HG02970 (cell line): ENCODE measurements around the gene GSE1.

Source experiments
- ATAC-seq: cut with Tn5 transposase; IDR thresholded peaks from one replicate; pipeline ENCODE4 v1.9.1; 2021; ENCODE audit warnings: mild to moderate bottlenecking, moderate library complexity, moderate number of reproducible peaks; ENCODE audit not compliant: unreplicated experiment, low FRiP score

Gene GSE1

GRCh38 chr16:85644093-85644712 lies 31.1 kb downstream of the GSE1 start:
- no peak for ATAC-seq

- ATAC-seq: no peak
These were observed 32.0 kb downstream of the GSE1 start for GRCh38 chr16:85645021-85645589.

- no peak for ATAC-seq
These were observed 33.3 kb downstream of the GSE1 start for GRCh38 chr16:85646358-85646907.

- ATAC-seq: no peak
These were observed 33.9 kb downstream of the GSE1 start for GRCh38 chr16:85646976-85647375.

GRCh38 chr16:85648070-85648714 lies 35.1 kb downstream of the GSE1 start:
- no peak for ATAC-seq

- no peak for ATAC-seq
These were observed 35.7 kb downstream of the GSE1 start for GRCh38 chr16:85648805-85649204.

GRCh38 chr16:85649411-85650134 lies 36.5 kb downstream of the GSE1 start:
- no peak for ATAC-seq

- no peak for ATAC-seq
These were observed 37.2 kb downstream of the GSE1 start for GRCh38 chr16:85650135-85650843.

GRCh38 chr16:85650844-85651628 lies 37.9 kb downstream of the GSE1 start:
- ATAC-seq: no peak

- ATAC-seq: no peak
These were observed 38.7 kb downstream of the GSE1 start for GRCh38 chr16:85651629-85652430.

GRCh38 chr16:85652431-85653221 lies 39.5 kb downstream of the GSE1 start:
- no peak for ATAC-seq

- no peak for ATAC-seq
These were observed 40.3 kb downstream of the GSE1 start for GRCh38 chr16:85653290-85653891.

GRCh38 chr16:85654251-85655095 lies 41.4 kb downstream of the GSE1 start:
- ATAC-seq: no peak

GRCh38 chr16:85655216-85656129 lies 42.4 kb downstream of the GSE1 start:
- ATAC-seq: no peak

GRCh38 chr16:85656351-85657266 lies 43.5 kb downstream of the GSE1 start:
- ATAC-seq: no peak
